HepG2 (cell line): ENCODE measurements around the gene FRMD3. TPM values are rescaled to one million over a fixed set of nuclear protein-coding genes. Genes with fewer than 3 reads are reported as not detected.

Experiments
- ATAC-seq: fragments of 200-7000 bp; cut with Tn5 transposase; 3 replicates; pipeline ENCODE4 v1.9.1; 2020; ENCODE audit warnings: mild to moderate bottlenecking, moderate library complexity
- BruUV-seq: library from RNA; stranded (reverse); fragments of 400-500 nt; replicated peaks from 2 replicates; lab custom pipeline; 2021; lab: Mats Ljungman, UMichigan
- CTCF ChIA-PET: fragments of 300-600 bp; formaldehyde crosslinking; extraction: SDS; loops from one replicate; lab custom pipeline; 2021; ENCODE audit warnings: low total read pairs, inconsistent platforms, low intra/inter-chr PET ratio; lab: Yijun Ruan, JAX
- POLR2A ChIA-PET: fragments of 350-600 bp; sonication (Branson Sonifier 250); formaldehyde crosslinking; loops from one replicate; lab custom pipeline; 2020; ENCODE audit warnings: antibody characterized with exemption, inconsistent platforms; lab: Yijun Ruan, JAX
- DNase-seq: peaks from one replicate; pipeline ENCODE4 v3.0.0-alpha.2; 2015; ENCODE audit warnings: low spot score
- FAIRE-seq: peaks from 3 replicates; lab custom pipeline; 2011; peaks lifted over from hg19 to GRCh38; lab: Jason Lieb, UNC
- H2AFZ ChIP-seq: one replicate; pipeline ENCODE4 v1.6.1; 2011; ENCODE audit warnings: low read length, inconsistent platforms
- H3K27ac ChIP-seq: fragments of 300-600 bp; 3 replicates; pipeline ENCODE4 v1.8.0; 2011; ENCODE audit warnings: mixed run types, mild to moderate bottlenecking, mixed read lengths, low read length, inconsistent platforms; ENCODE audit not compliant: insufficient read depth; ENCODE audit errors: extremely low read length
- H3K27me3 ChIP-seq, 2 experiments: fragments of 200-600 bp in 1 of 2; 2 replicates in 1 of 2; 3 replicates in 1 of 2; pipeline versions ENCODE4 v1.6.0 to v1.8.0; 2011; ENCODE audit warnings: low read length in 2 of 2, mild to moderate bottlenecking in 2 of 2, moderate library complexity in 2 of 2, inconsistent platforms in 1 of 2; ENCODE audit not compliant: insufficient read depth in 2 of 2, control insufficient read depth in 1 of 2
- H3K36me3 ChIP-seq, 2 experiments: fragments of 200-600 bp in 1 of 2; replicated peaks in 1 of 2; 2 replicates in 1 of 2; 3 replicates in 1 of 2; pipeline versions ENCODE4 v1.5.1 to v1.8.0; 2011; ENCODE audit warnings: low read length in 2 of 2, inconsistent platforms in 1 of 2; ENCODE audit not compliant: insufficient read depth in 2 of 2, control insufficient read depth in 1 of 2
- H3K4me1 ChIP-seq: 2 replicates; pipeline ENCODE4 v1.5.1; 2012; ENCODE audit warnings: low read length, inconsistent platforms; ENCODE audit not compliant: insufficient read depth
- H3K4me2 ChIP-seq: 2 replicates; pipeline ENCODE4 v1.6.0; 2011; ENCODE audit warnings: low read depth, low read length, inconsistent platforms
- H3K4me3 ChIP-seq, 3 experiments: fragments of 200-600 bp in 1 of 3; sonication (generic), shearing (Covaris generic) in 1 of 3; replicated peaks in 1 of 3; 2 replicates each; pipeline ENCODE4 v1.5.1; 2011 to 2016; ENCODE audit warnings: low read length in 3 of 3, inconsistent platforms in 2 of 3, low read depth in 2 of 3, mild to moderate bottlenecking in 2 of 3, control low read depth in 1 of 3, mixed read lengths in 1 of 3; ENCODE audit not compliant: insufficient read depth in 1 of 3
- H3K79me2 ChIP-seq: one replicate; pipeline ENCODE4 v1.6.1; 2011; ENCODE audit warnings: low read length, inconsistent platforms; ENCODE audit not compliant: insufficient read depth
- H3K9ac ChIP-seq: 2 replicates; pipeline ENCODE4 v1.6.0; 2011; ENCODE audit warnings: mild to moderate bottlenecking, low read depth, low read length, inconsistent platforms; ENCODE audit not compliant: insufficient read depth
- H3K9me3 ChIP-seq: 2 replicates; pipeline ENCODE4 v1.5.1; 2012; ENCODE audit warnings: mild to moderate bottlenecking, low read length
- H4K20me1 ChIP-seq: 2 replicates; pipeline ENCODE4 v1.6.0; 2011; ENCODE audit warnings: inconsistent platforms, mild to moderate bottlenecking, low read length, moderate library complexity; ENCODE audit not compliant: insufficient read depth
- BCL6 ChIP-seq: IDR thresholded peaks from 2 replicates; pipeline ENCODE4 v1.6.1; 2016; ENCODE audit warnings: missing genetic modification reagents, missing compliant biosample characterization
- ESRRA ChIP-seq: sonication (generic); formaldehyde crosslinking; IDR thresholded peaks from 2 replicates; pipeline ENCODE4 v1.5.1; 2020; ENCODE audit warnings: mild to moderate bottlenecking, low read depth, missing genetic modification reagents
- FOXA3 ChIP-seq: IDR thresholded peaks from 2 replicates; pipeline ENCODE4 v1.6.1; 2016; ENCODE audit warnings: missing genetic modification reagents, missing compliant biosample characterization
- HOMEZ ChIP-seq: IDR thresholded peaks from 2 replicates; pipeline ENCODE4 v1.6.1; 2016; ENCODE audit warnings: low read depth
- KMT2A ChIP-seq: sonication (generic); formaldehyde crosslinking; IDR thresholded peaks from 2 replicates; pipeline ENCODE4 v1.4.0; 2020; ENCODE audit warnings: missing genetic modification reagents
- RARA ChIP-seq: IDR thresholded peaks from 2 replicates; pipeline ENCODE4 v1.6.1; 2016; ENCODE audit warnings: missing genetic modification reagents, missing compliant biosample characterization
- TBX2 ChIP-seq: sonication (generic); formaldehyde crosslinking; IDR thresholded peaks from 2 replicates; pipeline ENCODE4 v1.5.0; 2020; ENCODE audit warnings: missing genetic modification reagents, mild to moderate bottlenecking, borderline replicate concordance
- THAP11 ChIP-seq: IDR thresholded peaks from 2 replicates; pipeline ENCODE4 v1.6.1; 2016; ENCODE audit warnings: missing biosample characterization, missing genetic modification reagents
- ZBTB37 ChIP-seq: sonication (generic); formaldehyde crosslinking; IDR thresholded peaks from 2 replicates; pipeline ENCODE4 v1.4.0; 2020; ENCODE audit warnings: mild to moderate bottlenecking, missing genetic modification reagents
- ZKSCAN8 ChIP-seq: IDR thresholded peaks from 2 replicates; pipeline ENCODE4 v1.6.1; 2016; ENCODE audit warnings: borderline replicate concordance, missing genetic modification reagents, missing compliant biosample characterization
- ZNF317 ChIP-seq: sonication (generic); formaldehyde crosslinking; IDR thresholded peaks from 2 replicates; pipeline ENCODE4 v1.5.0; 2020; ENCODE audit warnings: mild to moderate bottlenecking, missing genetic modification reagents
- ZNF362 ChIP-seq: sonication (generic); formaldehyde crosslinking; IDR thresholded peaks from 2 replicates; pipeline ENCODE4 v1.4.0; 2020; ENCODE audit warnings: missing genetic modification reagents, mild to moderate bottlenecking, borderline replicate concordance
- ZNF468 ChIP-seq: sonication (generic); formaldehyde crosslinking; IDR thresholded peaks from 2 replicates; pipeline ENCODE4 v1.8.0; 2022; ENCODE audit warnings: mild to moderate bottlenecking, moderate library complexity, missing genetic modification reagents
- ZNF709 ChIP-seq: sonication (generic); formaldehyde crosslinking; IDR thresholded peaks from 2 replicates; pipeline ENCODE4 v1.5.0; 2020; ENCODE audit warnings: mild to moderate bottlenecking, missing genetic modification reagents
- WGBS: methylation state at CpG from one replicate; pipeline ENCODE4 v1.1.6; 2017; ENCODE audit warnings: low lambda C conversion rate; 5-methylcytosine and 5-hydroxymethylcytosine counted together
- in situ Hi-C: cut with HindIII; loops from 2 replicates; pipeline ENCODE4 v1.10.0; 2017; ENCODE audit warnings: low pct_unique_long_range_greater_than_20kb; ENCODE audit not compliant: extremely low pct_ligation_motif_present
- intact Hi-C: fragments of 100-400 bp; cut with micrococcal nuclease; formaldehyde crosslinking; loops from one replicate; pipeline ENCODE4 v1.10.0; 2022; ENCODE audit not compliant: unreplicated experiment
- polyA plus RNA-seq, 8 experiments: library from polyadenylated mRNA; depleted of rRNA in 3 of 8; stranded (reverse) in 7 of 8; unstranded in 1 of 8; fragments of >200 nt; fragmentation: Illumina TruSeq in 4 of 8; extraction: Trizol in 4 of 8; gene quantifications; 2 replicates each; pipeline versions ENCODE4 v1.2.1 to v1.2.3, GENCODE V29; 2011 to 2016; ENCODE audit warnings: low read depth in 4 of 8, missing spikeins in 1 of 8, mixed read lengths in 1 of 8; ENCODE audit not compliant: insufficient read depth in 1 of 8
- total RNA-seq, 5 experiments: library from RNA; depleted of rRNA; stranded (reverse); fragments of >200 nt; fragmentation: Illumina TruSeq; extraction: Trizol; gene quantifications; 2 replicates each; pipeline ENCODE4 v1.2.3, GENCODE V29; 2016; ENCODE audit warnings: low read depth in 1 of 5

The FRMD3 gene
- total and polyA plus RNA-seq, 2 of the 13 experiments (the other 11 are each of a cell fraction or from before 2014, with no cell fraction given): 3.2 to 7.7 TPM

GRCh38 chr9:83266666-83267496, 271.3 kb downstream of the FRMD3 start:
- Histone ChIP-seq H3K79me2 (no peaks in the 10 kb centered on the region), H3K27me3 (no peaks in the 10 kb centered on the region), H3K4me1 (peaks cover 28% of the 10 kb centered on the region), H3K9me3 (no peaks in the 10 kb centered on the region), H2AFZ (no peak overlapping the region), H3K4me3 (no peak overlapping the region), H3K27ac (peak overlapping the region; percentile 40), H3K36me3 (0 out of 5 replicates have a peak, but pooled peaks cover 0 to 5% of the 10 kb centered on the region in 2 experiments), H4K20me1 (no peaks in the 10 kb centered on the region), H3K4me2 (peak overlapping the region; percentile 47), H3K9ac (no peak overlapping the region)
- WGBS: 37% methylated on average over 11 of the region's 11 CpGs
- ATAC-seq: peak; percentile 99
- CTCF ChIA-PET: no interaction called here
- POLR2A ChIA-PET: no interaction called here
- intact Hi-C loops (no loop called here), in situ Hi-C loops (no loop called here)
- FAIRE-seq: peak; percentile 59
- no TSS peak for BruUV-seq
- peak; percentile 78 for DNase-seq
- TF ChIP-seq HOMEZ (CRISPR knock-in tag) (peak; percentile 88), BCL6 (peak; percentile 55), THAP11 (no peak), ZKSCAN8 (CRISPR knock-in tag) (no peak), KMT2A (CRISPR knock-in tag) (0 out of 2 replicates have a peak, but pooled peaks have one; percentile 51), RARA (CRISPR knock-in tag) (peak; percentile 55), ZNF709 (CRISPR knock-in tag) (peak; percentile 69; the same call in 1 of the 2 replicates), ZNF362 (CRISPR knock-in tag) (no peak), TBX2 (CRISPR knock-in tag) (peak; percentile 55; the same call in 1 of the 2 replicates), ZNF468 (no peak), ESRRA (CRISPR knock-in tag) (0 out of 2 replicates have a peak, but pooled peaks have one; percentile 44), ZBTB37 (0 out of 2 replicates have a peak, but pooled peaks have one; percentile 26), FOXA3 (CRISPR knock-in tag) (peak; percentile 13; the same call in 1 of the 2 replicates), ZNF317 (peak; percentile 88)
